HepG2 (cell line): ENCODE data around the gene TSGA10IP. TPM values are rescaled to one million over a fixed set of nuclear protein-coding genes. Genes with fewer than 3 reads are reported as not detected.

Experiments used
- CTCF ChIP-seq: sonication (generic); formaldehyde crosslinking; IDR thresholded peaks from 2 replicates; pipeline ENCODE4 v1.5.0; 2020; ENCODE audit warnings: mild to moderate bottlenecking, missing genetic modification reagents, moderate library complexity
- E2F5 ChIP-seq: sonication (generic); formaldehyde crosslinking; conservative IDR thresholded peaks from 2 replicates; pipeline ENCODE4 v1.4.0; 2020; ENCODE audit warnings: missing genetic modification reagents
- GTF2F1 ChIP-seq: fragments of 150-350 bp; IDR thresholded peaks from 2 replicates; pipeline ENCODE4 v1.6.1; 2014; ENCODE audit warnings: low read length
- GTF3A ChIP-seq: sonication (generic); formaldehyde crosslinking; conservative IDR thresholded peaks from 2 replicates; pipeline ENCODE4 v1.4.0; 2020; ENCODE audit warnings: mild to moderate bottlenecking, missing genetic modification reagents
- KDM6A ChIP-seq: IDR thresholded peaks from 2 replicates; pipeline ENCODE4 v1.6.1; 2016; ENCODE audit warnings: low read depth
- KLF16 ChIP-seq, 2 experiments: sonication (generic) in 1 of 2; formaldehyde crosslinking in 1 of 2; IDR thresholded peaks; 2 replicates each; pipeline versions ENCODE4 v1.6.1 to v1.8.0; 2016 to 2023; ENCODE audit warnings: missing genetic modification reagents in 2 of 2, missing compliant biosample characterization in 1 of 2
- MEF2D ChIP-seq: sonication (generic); formaldehyde crosslinking; IDR thresholded peaks from 2 replicates; pipeline ENCODE4 v1.5.1; 2020; ENCODE audit warnings: mild to moderate bottlenecking, missing genetic modification reagents
- MTF1 ChIP-seq: sonication (generic); formaldehyde crosslinking; IDR thresholded peaks from 2 replicates; pipeline ENCODE4 v1.5.0; 2020; ENCODE audit warnings: missing genetic modification reagents
- NR2F2 ChIP-seq: IDR thresholded peaks from 2 replicates; pipeline ENCODE4 v1.6.1; 2012; ENCODE audit warnings: low read depth, inconsistent platforms, borderline replicate concordance
- SAP130 ChIP-seq: IDR thresholded peaks from 2 replicates; pipeline ENCODE4 v1.6.1; 2016; ENCODE audit warnings: low read depth
- SP4 ChIP-seq: sonication (generic); formaldehyde crosslinking; IDR thresholded peaks from 2 replicates; pipeline ENCODE4 v1.8.1; 2023; ENCODE audit warnings: mild to moderate bottlenecking, missing genetic modification reagents
- STAT5B ChIP-seq: sonication (generic); formaldehyde crosslinking; IDR thresholded peaks from 2 replicates; pipeline ENCODE4 v1.4.0; 2020; ENCODE audit warnings: missing genetic modification reagents
- TFAP4 ChIP-seq: sonication (generic); IDR thresholded peaks from 2 replicates; pipeline ENCODE4 v1.6.1; 2016; ENCODE audit warnings: low read depth, borderline replicate concordance
- TOE1 ChIP-seq: sonication (generic); formaldehyde crosslinking; IDR thresholded peaks from 2 replicates; pipeline ENCODE4 v1.4.0; 2020; ENCODE audit warnings: mild to moderate bottlenecking, missing genetic modification reagents
- ZBTB44 ChIP-seq: sonication (generic); formaldehyde crosslinking; IDR thresholded peaks from 2 replicates; pipeline ENCODE4 v1.4.0; 2020; ENCODE audit warnings: missing genetic modification reagents
- ZBTB49 ChIP-seq: sonication (generic); formaldehyde crosslinking; IDR thresholded peaks from 2 replicates; pipeline ENCODE4 v1.4.0; 2020; ENCODE audit warnings: missing genetic modification reagents, borderline replicate concordance
- ZNF160 ChIP-seq: sonication (generic); formaldehyde crosslinking; IDR thresholded peaks from 2 replicates; pipeline ENCODE4 v1.8.0; 2022; ENCODE audit warnings: mild to moderate bottlenecking, inconsistent platforms, missing genetic modification reagents
- ZNF225 ChIP-seq: sonication (generic); formaldehyde crosslinking; IDR thresholded peaks from 2 replicates; pipeline ENCODE4 v1.4.0; 2020; ENCODE audit warnings: mild to moderate bottlenecking, missing genetic modification reagents
- ZNF619 ChIP-seq: sonication (generic); formaldehyde crosslinking; IDR thresholded peaks from 2 replicates; pipeline ENCODE4 v1.4.0; 2020; ENCODE audit warnings: mild to moderate bottlenecking, missing genetic modification reagents
- ZNF740 ChIP-seq: sonication (generic); formaldehyde crosslinking; IDR thresholded peaks from 2 replicates; pipeline ENCODE4 v1.4.0; 2020; ENCODE audit warnings: missing genetic modification reagents
- ZNF776 ChIP-seq: sonication (generic); formaldehyde crosslinking; IDR thresholded peaks from 2 replicates; pipeline ENCODE4 v1.4.0; 2020; ENCODE audit warnings: mild to moderate bottlenecking, missing genetic modification reagents
- ZNF777 ChIP-seq: sonication (generic); formaldehyde crosslinking; IDR thresholded peaks from 2 replicates; pipeline ENCODE4 v1.4.0; 2020; ENCODE audit warnings: missing genetic modification reagents
- ZZZ3 ChIP-seq: sonication (generic); formaldehyde crosslinking; IDR thresholded peaks from 2 replicates; pipeline ENCODE4 v1.4.0; 2020; ENCODE audit warnings: missing genetic modification reagents, mild to moderate bottlenecking, borderline replicate concordance
- polyA plus RNA-seq, 8 experiments: library from polyadenylated mRNA; depleted of rRNA in 3 of 8; stranded (reverse) in 7 of 8; unstranded in 1 of 8; fragments of >200 nt; fragmentation: Illumina TruSeq in 4 of 8; extraction: Trizol in 4 of 8; gene quantifications; 2 replicates each; pipeline versions ENCODE4 v1.2.1 to v1.2.3, GENCODE V29; 2011 to 2016; ENCODE audit warnings: low read depth in 4 of 8, missing spikeins in 1 of 8, mixed read lengths in 1 of 8; ENCODE audit not compliant: insufficient read depth in 1 of 8
- total RNA-seq, 5 experiments: library from RNA; depleted of rRNA; stranded (reverse); fragments of >200 nt; fragmentation: Illumina TruSeq; extraction: Trizol; gene quantifications; 2 replicates each; pipeline ENCODE4 v1.2.3, GENCODE V29; 2016; ENCODE audit warnings: low read depth in 1 of 5

The TSGA10IP gene
- total and polyA plus RNA-seq, 2 of the 13 experiments (the other 11 are each of a cell fraction or from before 2014, with no cell fraction given): not detected

GRCh38 chr11:65919141-65919572, 26.1 kb upstream of the TSGA10IP start, which contains the start of gene DRAP1 (continued):
- TF ChIP-seq SAP130: peak; percentile 86
- TF ChIP-seq TFAP4: peak; percentile 65; the same call in 1 of the 2 replicates
- TF ChIP-seq ZNF225 (CRISPR knock-in tag): peak; percentile 63; the same call in 1 of the 2 replicates
- TF ChIP-seq ZZZ3 (CRISPR knock-in tag): 0 out of 2 replicates have a peak, but pooled peaks have one; percentile 48
- TF ChIP-seq E2F5: peak; percentile 75
- TF ChIP-seq ZNF619 (CRISPR knock-in tag): no peak
- peak; percentile 73; the same call in 1 of the 2 replicates for TF ChIP-seq TOE1
- peak; percentile 88; the same call in 1 of the 2 replicates for TF ChIP-seq ZBTB49 (CRISPR knock-in tag)
- TF ChIP-seq ZNF777: peak; percentile 90
- peak; percentile 98 for TF ChIP-seq SP4 (CRISPR knock-in tag)
- TF ChIP-seq ZBTB44 (CRISPR knock-in tag): 0 out of 2 replicates have a peak, but pooled peaks have one; percentile 40
- 0 out of 2 replicates have a peak, but pooled peaks have one; percentile 64 for TF ChIP-seq ZNF160 (CRISPR knock-in tag)
- TF ChIP-seq ZNF740: peak; percentile 34; the same call in 1 of the 2 replicates
- TF ChIP-seq GTF3A (CRISPR knock-in tag): 0 out of 2 replicates have a peak, but pooled peaks have one; percentile 49
- no peak; the same call in 1 of the 2 replicates for TF ChIP-seq MEF2D (CRISPR knock-in tag)
- peak; percentile 24; the same call in 1 of the 2 replicates for TF ChIP-seq NR2F2
- TF ChIP-seq STAT5B (CRISPR knock-in tag): peak; percentile 90
- peak; percentile 51; the same call in 1 of the 2 replicates for TF ChIP-seq MTF1 (CRISPR knock-in tag)
- TF ChIP-seq CTCF (CRISPR knock-in tag): 0 out of 2 replicates have a peak, but pooled peaks have one; percentile 17
- TF ChIP-seq GTF2F1: no peak; the same call in 1 of the 2 replicates
- peak in 1 of 2 experiments; percentile 92; a peak in 2 of 4 replicates for TF ChIP-seq KLF16 (CRISPR knock-in tag; IDR thresholded peaks at IDR 0.05)
- peak; percentile 85 for TF ChIP-seq ZNF776 (CRISPR knock-in tag)
- TF ChIP-seq KDM6A (CRISPR knock-in tag): 0 out of 2 replicates have a peak, but pooled peaks have one; percentile 28
